GM19043 (cell line): ENCODE results near the gene DSC3.
A peak's percentile ranks its signal among the peaks of the same experiment; 100 is the strongest.
"Not testable (repeated sequence)": the region's sequence is repeated elsewhere in the genome, so short reads cannot be mapped to it uniquely, and the experiment has no call there.

Source experiments
- ATAC-seq: cut with Tn5 transposase; IDR thresholded peaks from one replicate; pipeline ENCODE4 v1.9.1; 2021; ENCODE audit warnings: low read depth; ENCODE audit not compliant: unreplicated experiment

DSC3 gene

GRCh38 chr18:30982285-30982992 lies 60.1 kb downstream of the DSC3 start:
- ATAC-seq: no peak

GRCh38 chr18:30978091-30978490 lies 64.5 kb downstream of the DSC3 start:
- ATAC-seq: not testable (repeated sequence)

GRCh38 chr18:30971338-30971956 lies 71.1 kb downstream of the DSC3 start:
- ATAC-seq: peak; percentile 71

GRCh38 chr18:30970196-30970816 lies 72.2 kb downstream of the DSC3 start:
- no peak for ATAC-seq

GRCh38 chr18:30969670-30970170 lies 72.8 kb downstream of the DSC3 start:
- ATAC-seq: no peak

GRCh38 chr18:30967701-30968100 lies 74.8 kb downstream of the DSC3 start:
- no peak for ATAC-seq

- ATAC-seq: no peak
Measured at GRCh38 chr18:30965237-30965636, 77.3 kb downstream of the DSC3 start.

GRCh38 chr18:30960661-30961060 lies 81.9 kb downstream of the DSC3 start:
- no peak for ATAC-seq

- ATAC-seq: no peak
Measured at GRCh38 chr18:30957066-30957465, 85.5 kb downstream of the DSC3 start.

GRCh38 chr18:30954262-30954661 lies 88.3 kb downstream of the DSC3 start:
- ATAC-seq: no peak

- ATAC-seq: no peak
Measured at GRCh38 chr18:30945761-30946160, 96.8 kb downstream of the DSC3 start.

- ATAC-seq: no peak
Measured at GRCh38 chr18:30944773-30945417, 97.6 kb downstream of the DSC3 start.

GRCh38 chr18:30940952-30941539 lies 101.5 kb downstream of the DSC3 start:
- no peak for ATAC-seq
